HEK293 (cell line): ENCODE data around the gene PPARGC1A.

Source experiments
- CTCF ChIP-seq: fragments of 450-650 bp; formaldehyde crosslinking; IDR thresholded peaks from 2 replicates; pipeline ENCODE4 v1.5.1; 2016; ENCODE audit warnings: missing biosample characterization, missing genetic modification characterization
- EGR2 ChIP-seq: fragments of 450-650 bp; formaldehyde crosslinking; IDR thresholded peaks from 2 replicates; pipeline ENCODE4 v1.5.1; 2016; ENCODE audit warnings: low read depth, missing biosample characterization, missing genetic modification characterization
- MEIS1 ChIP-seq: sonication (generic); formaldehyde crosslinking; IDR thresholded peaks from 2 replicates; pipeline ENCODE4 v1.8.1; 2022; ENCODE audit warnings: missing genetic modification reagents, mild to moderate bottlenecking, borderline replicate concordance

- no peak for TF ChIP-seq MEIS1 (CRISPR knock-in tag)
- TF ChIP-seq CTCF: no peak
- no peak for TF ChIP-seq EGR2 (tag by site-specific recombination)
These were observed 84.4 kb downstream of the PPARGC1A start for GRCh38 chr4:23805450-23805851.
